Glutamatergic neuron (in vitro differentiated cells): ENCODE measurements around the gene CD6. TPM values are rescaled to one million over a fixed set of nuclear protein-coding genes. Genes with fewer than 3 reads are reported as not detected.

Source experiments
- DNase-seq: peaks from one replicate; pipeline ENCODE4 v3.0.0; 2022
- H3K27ac Mint-ChIP-seq: one replicate; pipeline ENCODE4 v1.8.0; 2020; ENCODE audit warnings: mild to moderate bottlenecking, mixed read lengths, inconsistent platforms; ENCODE audit not compliant: unreplicated experiment
- H3K27me3 Mint-ChIP-seq: one replicate; pipeline ENCODE4 v1.8.0; 2020; ENCODE audit warnings: mild to moderate bottlenecking, moderate library complexity, mixed read lengths, inconsistent platforms; ENCODE audit not compliant: unreplicated experiment
- H3K36me3 Mint-ChIP-seq: one replicate; pipeline ENCODE4 v1.8.0; 2020; ENCODE audit warnings: mild to moderate bottlenecking, mixed read lengths, inconsistent platforms; ENCODE audit not compliant: unreplicated experiment
- H3K4me1 Mint-ChIP-seq: one replicate; pipeline ENCODE4 v1.8.0; 2020; ENCODE audit warnings: mild to moderate bottlenecking, low read depth, mixed read lengths, inconsistent platforms; ENCODE audit not compliant: unreplicated experiment
- H3K4me3 Mint-ChIP-seq: one replicate; pipeline ENCODE4 v1.8.0; 2020; ENCODE audit warnings: mild to moderate bottlenecking, mixed read lengths, inconsistent platforms; ENCODE audit not compliant: unreplicated experiment
- H3K9me3 Mint-ChIP-seq: one replicate; pipeline ENCODE4 v1.8.0; 2020; ENCODE audit warnings: mild to moderate bottlenecking, moderate library complexity, mixed read lengths, inconsistent platforms; ENCODE audit not compliant: unreplicated experiment
- total RNA-seq: library from RNA; stranded (reverse); fragmentation: NEBNext Ultra II Directional; extraction: Animal tissue kit (Norgen Biotek cat#: 25700); gene quantifications from one replicate; pipeline ENCODE4 v1.2.1, GENCODE V29; 2021; ENCODE audit not compliant: unreplicated experiment
- TF ChIP-seq, protein P1 (sequence below): fragments of 200-600 bp; sonication (generic); IDR thresholded peaks from one replicate; pipeline ENCODE4 v1.5.0; 2021; ENCODE audit not compliant: partially characterized antibody, unreplicated experiment

CD6 gene
- total RNA-seq, 1 donor from 2014 or later = not detected

DNA sequence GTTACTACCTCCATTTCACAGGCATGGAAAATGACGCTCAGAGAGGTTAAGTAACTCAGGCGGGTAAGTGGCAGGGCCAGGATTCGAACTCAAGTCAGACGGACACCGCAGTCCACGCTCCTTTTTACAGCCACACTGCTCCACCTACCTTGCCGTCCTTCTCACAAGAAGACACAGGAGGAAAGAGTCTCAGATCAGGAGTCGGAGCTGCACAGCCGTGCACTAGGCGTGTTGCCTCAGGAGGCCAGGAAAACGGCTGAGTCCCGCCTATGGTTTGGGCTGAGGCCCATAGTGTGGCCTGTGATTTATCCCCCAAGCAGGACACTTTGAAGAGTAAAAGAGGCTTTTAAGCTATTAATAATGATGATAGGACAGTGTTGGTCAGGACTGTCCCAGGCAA, 86.1 kb downstream of the CD6 start:
- Mint-ChIP-seq H3K27ac (no peak overlapping the region), H3K27me3 (peaks cover 5% of the 10 kb centered on the region), H3K36me3 (no peaks in the 10 kb centered on the region), H3K9me3 (peaks cover 1% of the 10 kb centered on the region), H3K4me1 (peaks cover 18% of the 10 kb centered on the region), H3K4me3 (no peak overlapping the region)
- DNase-seq = no peak
- TF ChIP-seq, protein P1, sequence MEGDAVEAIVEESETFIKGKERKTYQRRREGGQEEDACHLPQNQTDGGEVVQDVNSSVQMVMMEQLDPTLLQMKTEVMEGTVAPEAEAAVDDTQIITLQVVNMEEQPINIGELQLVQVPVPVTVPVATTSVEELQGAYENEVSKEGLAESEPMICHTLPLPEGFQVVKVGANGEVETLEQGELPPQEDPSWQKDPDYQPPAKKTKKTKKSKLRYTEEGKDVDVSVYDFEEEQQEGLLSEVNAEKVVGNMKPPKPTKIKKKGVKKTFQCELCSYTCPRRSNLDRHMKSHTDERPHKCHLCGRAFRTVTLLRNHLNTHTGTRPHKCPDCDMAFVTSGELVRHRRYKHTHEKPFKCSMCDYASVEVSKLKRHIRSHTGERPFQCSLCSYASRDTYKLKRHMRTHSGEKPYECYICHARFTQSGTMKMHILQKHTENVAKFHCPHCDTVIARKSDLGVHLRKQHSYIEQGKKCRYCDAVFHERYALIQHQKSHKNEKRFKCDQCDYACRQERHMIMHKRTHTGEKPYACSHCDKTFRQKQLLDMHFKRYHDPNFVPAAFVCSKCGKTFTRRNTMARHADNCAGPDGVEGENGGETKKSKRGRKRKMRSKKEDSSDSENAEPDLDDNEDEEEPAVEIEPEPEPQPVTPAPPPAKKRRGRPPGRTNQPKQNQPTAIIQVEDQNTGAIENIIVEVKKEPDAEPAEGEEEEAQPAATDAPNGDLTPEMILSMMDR = no peak

DNA sequence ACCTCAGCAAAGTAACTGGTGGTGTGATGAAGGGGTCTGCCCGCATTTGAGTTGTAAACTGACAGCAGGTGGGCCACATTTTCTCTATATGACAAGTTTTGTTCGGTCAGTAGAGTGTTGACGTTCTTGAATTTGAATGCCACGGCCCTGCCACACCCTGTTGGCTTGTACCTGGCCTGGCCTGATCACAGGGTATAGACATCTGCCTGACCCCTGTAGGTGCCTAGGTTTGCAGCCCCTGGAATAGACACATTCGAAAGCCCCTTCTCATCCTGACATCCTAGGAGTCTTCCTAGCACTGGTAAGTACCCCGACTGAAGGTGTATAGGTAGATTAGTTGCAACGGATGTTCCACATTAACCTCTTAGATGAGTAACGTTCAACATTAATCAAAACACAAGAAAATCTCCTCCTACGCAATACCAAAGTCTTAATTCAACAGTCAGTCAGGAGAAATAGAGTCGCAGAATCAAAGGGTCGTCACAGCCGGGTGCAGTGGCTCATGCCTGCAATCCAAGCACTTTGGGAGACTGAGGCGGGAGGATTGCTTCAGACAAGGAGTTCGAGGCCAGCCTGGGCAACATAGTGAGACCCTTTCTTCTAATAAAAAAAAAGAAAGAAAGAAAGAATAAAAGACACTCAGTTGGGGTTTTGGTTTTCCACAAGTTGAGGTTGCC, 87.2 kb downstream of the CD6 start:
- peaks cover 14% of the 10 kb centered on the region for H3K4me1 Mint-ChIP-seq
- TF ChIP-seq, protein P1 = no peak
- peaks cover 6% of the 10 kb centered on the region for H3K27me3 Mint-ChIP-seq
- H3K4me3 Mint-ChIP-seq = no peak overlapping the region
- H3K9me3 Mint-ChIP-seq = peaks cover 1% of the 10 kb centered on the region
- DNase-seq = no peak
- H3K36me3 Mint-ChIP-seq = no peaks in the 10 kb centered on the region
- no peak overlapping the region for H3K27ac Mint-ChIP-seq

DNA sequence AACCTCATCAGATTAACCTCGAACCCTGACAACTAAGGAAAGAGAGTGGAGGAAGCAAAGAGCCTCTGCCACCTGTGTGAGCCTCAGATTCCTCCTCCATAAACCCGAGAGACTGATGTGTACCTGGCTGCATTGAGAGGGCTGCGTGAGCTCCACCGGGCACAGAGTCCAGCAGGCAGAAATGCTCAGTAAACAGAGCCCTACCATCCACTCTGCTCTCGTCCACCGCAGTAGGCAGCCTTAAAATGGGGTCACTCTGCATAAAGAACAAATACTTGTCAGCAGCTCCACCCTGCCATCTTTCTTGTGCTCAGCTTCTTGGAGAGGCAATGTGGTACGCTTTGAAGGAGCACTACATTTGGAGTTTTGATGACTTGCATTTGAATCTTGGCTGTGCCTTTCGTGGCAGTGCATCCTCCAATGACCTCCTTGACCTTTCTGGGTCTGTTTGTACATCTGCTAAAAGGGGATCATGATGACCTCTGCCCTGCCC, 87.8 kb downstream of the CD6 start:
- peaks cover 1% of the 10 kb centered on the region for H3K9me3 Mint-ChIP-seq
- no peaks in the 10 kb centered on the region for H3K36me3 Mint-ChIP-seq
- H3K4me1 Mint-ChIP-seq = peaks cover 14% of the 10 kb centered on the region
- TF ChIP-seq, protein P1 = no peak
- no peak for DNase-seq
- H3K27ac Mint-ChIP-seq = no peak overlapping the region
- H3K4me3 Mint-ChIP-seq = no peak overlapping the region
- peaks cover 6% of the 10 kb centered on the region for H3K27me3 Mint-ChIP-seq

DNA sequence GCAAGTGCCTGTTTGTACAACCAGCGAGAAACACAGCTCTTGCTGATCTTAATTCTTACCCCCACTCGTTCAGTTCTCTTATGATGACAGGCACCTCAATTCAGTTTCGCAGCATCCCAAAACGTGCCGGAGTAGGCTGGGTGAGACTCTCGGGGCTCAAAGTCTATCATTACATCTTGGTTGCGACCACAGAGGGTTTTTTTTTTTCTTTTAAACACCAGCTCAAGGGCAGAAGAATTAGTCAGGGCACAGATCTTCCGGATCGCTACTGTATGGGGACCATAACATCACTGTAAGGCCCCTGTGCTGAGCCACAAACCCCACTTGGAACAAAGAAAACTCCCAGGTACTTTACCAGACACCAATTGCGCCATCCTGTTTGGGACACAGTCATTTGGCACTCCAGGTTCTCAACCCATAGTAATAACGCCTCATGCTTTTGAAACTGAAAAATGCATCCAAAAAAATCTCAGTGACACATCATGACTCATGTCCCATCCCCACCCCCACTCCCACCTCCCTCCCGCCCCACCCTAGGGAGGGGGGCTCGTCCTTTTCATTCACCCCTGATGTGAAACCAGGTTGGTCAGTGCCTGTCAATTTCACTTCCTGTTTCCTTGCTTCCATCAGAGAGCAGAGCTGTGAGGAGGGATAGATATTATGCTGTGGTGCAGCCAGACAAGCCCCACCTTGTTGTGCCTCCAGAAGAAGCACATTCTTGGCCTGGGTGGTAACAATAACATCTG, 89.8 kb downstream of the CD6 start:
- Mint-ChIP-seq H3K36me3 (no peaks in the 10 kb centered on the region), H3K27me3 (peaks cover 6% of the 10 kb centered on the region), H3K4me3 (no peak overlapping the region), H3K4me1 (peaks cover 10% of the 10 kb centered on the region), H3K27ac (no peak overlapping the region), H3K9me3 (peaks cover 1% of the 10 kb centered on the region)
- no peak for DNase-seq
- TF ChIP-seq, protein P1 = no peak
